ENCODE measurements around the gene CRABP2.

The CRABP2 gene

DNA sequence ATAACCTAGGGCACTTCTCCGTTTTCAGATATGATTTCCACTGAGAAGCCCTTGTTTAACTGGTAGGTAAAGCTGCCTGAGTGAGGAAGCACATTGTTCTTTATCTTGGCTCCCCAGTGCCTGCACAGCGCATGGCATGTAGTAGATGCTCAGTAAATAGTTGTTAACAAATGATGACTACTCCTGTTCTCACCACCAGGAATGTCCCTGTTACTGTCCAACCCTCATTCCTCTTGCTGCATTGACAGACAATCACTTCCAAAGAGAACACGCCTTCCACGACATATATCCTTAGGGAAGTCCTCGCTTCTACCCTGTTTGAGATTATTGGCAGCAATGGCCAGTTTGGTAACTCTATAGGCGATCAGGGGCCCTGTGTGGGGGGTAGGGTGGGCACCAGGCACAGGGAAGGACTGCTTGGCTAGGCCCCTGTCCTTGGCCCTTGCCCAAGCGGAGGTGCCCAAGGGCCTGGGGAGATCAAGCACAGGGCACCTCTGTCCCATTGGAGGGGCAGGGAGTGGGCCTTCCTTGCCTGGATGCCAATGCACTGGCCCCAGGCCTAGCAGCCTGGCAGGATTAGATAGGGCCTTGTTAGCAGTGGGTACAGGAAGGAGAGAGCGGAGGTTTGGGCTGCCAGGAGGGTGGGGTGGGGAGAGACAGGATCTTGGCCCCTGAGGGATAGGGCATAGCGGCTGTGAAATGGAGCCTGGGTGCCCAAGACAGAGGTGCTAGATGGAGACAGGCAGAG lies 38.3 kb downstream of the CRABP2 start:
- no peak for DNase-seq

DNA sequence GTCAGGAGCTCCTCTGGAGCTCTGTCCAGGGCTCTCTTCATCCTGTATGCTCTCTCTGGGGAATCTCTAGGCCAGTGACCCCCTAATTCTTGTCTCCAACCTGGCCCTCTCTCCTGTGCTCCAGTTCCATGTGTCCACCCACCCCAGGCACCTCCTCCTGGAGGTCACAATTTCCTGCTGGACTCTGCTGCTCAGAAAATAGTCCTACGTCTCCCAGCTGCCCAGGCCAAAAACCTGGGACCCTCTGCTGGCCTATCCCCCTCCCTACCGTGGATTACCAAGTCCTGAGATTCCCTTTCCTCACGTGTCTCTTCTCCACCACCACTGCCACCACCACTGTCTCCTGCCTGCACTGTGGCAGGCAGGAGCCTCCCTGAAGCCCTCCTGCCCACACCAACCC lies 39.8 kb downstream of the CRABP2 start:
- DNase-seq = no peak

DNA sequence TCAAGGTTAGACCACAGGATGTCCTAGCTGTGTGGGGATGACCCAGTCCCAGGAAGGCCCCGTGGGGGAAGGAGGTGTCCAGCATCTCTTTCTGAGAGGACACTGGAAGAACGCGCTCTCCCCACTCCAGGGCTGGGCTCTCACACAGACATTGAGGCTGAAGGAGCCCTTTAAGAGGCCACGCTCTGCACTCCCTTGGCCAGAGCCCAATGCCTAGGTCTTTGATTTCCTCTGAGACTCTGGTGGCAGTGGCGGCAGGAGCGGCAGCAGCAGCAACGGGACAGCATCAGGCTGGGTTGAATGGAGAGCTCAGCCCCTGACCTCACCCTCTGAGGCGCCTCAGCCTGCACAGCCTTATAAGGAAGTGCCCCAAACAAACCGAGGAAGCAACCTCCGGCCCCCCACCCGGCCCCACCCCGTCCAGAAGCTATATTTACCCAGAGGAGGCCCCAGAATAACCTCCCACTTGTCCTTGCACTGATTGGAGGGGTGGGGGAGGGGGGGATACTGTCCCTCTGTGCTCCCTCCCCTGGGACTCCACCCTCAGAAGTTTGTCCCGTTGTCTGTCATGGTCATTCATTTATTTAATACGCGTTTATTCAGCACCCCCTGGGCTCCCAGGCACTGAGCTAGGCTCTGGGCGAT lies 40.5 kb downstream of the CRABP2 start:
- DNase-seq = peak; percentile 47

DNA sequence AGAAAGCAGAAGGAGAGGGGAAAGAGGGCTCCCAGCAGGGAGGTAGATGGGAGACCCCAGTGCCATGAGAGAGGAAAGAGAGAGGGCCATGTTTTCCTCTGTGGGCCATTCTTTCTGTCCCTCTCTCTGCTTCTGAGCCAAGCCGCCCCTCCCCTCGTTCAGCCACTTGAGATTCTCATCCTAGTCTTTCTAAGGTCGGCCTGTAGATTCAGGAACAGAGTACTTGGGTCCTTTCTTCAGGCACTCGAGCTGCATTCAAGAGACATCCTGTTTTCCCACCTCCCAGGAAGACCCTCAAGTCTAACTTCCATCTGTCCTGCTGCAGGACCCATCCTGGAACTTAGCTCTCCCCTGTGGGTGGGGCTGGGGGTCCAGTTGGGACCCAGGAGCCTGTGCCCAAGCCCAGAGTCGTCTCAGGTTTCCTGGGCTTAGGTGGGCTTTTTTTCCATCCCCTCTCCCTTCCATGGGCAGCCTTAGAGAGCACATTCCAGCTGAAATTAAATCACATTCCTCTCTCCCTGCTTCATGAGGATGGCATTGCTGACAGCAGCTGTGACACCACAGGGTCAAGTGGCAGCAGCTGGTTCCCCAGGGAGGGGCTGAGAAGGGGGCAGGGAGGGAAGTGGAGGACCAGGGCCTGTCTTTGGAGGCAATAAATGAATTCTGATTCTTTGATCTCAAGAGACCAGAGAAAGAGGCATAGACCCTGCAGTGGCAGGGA lies 41.2 kb downstream of the CRABP2 start:
- DNase-seq = no peak

DNA sequence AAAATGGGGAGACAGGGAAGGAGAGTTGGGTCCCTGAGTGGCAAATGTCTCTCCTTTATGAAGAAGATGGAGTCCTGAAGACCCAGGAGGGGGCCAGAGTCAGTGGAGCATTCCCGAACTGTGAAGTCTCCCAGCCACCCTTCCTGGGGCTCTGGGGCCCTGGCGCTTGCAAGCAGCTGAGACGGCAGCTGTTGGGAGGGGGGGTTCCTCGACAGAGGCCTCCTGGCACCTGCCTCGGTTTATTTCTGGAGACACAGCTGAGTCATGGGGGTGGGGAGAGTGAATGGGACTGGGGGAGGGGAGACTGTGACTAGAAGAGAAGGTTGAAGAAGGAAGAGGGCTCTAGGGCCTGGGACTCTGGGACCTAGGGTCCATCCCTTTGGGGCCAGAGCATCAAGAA lies 42.2 kb downstream of the CRABP2 start:
- no peak for DNase-seq

DNA sequence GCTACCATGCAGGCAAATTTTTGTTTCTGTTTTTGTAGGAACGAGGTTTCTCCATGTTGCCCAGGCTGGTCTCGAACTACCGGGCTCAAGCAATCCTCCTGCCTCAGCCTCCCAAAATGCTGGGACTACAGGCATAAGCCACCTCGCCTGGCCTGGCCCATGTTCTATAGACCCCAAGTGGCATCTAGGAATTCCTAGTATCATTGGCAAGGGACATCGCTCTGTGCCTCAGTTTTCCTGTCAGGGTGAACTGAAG lies 42.7 kb downstream of the CRABP2 start:
- DNase-seq = no peak

DNA sequence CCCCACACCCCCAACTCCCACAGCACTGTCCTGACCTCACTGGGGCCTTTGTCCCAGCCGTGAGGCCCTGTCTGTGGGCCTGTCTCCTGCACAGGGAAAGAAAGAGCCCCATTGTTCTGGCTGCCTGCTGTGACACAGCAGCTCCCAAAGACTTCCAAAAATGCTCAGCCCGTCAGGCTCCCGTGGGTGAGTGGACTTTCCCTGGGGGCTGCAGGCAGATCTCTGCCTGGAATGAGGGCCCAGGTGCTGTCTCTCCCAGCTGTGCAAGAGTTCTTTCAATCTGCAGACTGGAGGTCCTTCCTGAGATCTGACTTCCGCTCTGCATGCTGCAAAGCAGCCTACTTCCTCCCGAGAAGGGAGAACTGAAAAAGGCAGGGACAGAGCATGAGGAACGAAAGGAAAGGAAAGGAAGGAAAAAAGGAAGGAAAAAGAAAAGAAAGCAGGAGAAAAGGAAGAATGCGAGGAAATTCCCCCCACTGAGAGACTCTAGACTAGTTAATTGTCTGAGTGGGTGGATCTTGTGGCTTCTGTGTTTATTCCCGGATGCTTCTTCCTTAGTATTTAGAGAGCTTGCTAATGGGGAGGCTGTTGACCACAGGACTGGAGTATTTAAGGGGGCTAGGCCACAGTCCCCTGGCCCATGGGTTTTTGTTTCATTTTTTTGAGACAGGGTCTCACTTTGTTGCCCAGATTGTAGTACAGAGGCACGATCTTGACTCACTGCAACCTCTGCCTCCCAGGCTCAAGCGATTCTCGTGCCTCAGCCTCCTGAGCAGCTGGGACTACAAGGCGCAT lies 43.2 kb downstream of the CRABP2 start:
- peak; percentile 73 for DNase-seq

DNA sequence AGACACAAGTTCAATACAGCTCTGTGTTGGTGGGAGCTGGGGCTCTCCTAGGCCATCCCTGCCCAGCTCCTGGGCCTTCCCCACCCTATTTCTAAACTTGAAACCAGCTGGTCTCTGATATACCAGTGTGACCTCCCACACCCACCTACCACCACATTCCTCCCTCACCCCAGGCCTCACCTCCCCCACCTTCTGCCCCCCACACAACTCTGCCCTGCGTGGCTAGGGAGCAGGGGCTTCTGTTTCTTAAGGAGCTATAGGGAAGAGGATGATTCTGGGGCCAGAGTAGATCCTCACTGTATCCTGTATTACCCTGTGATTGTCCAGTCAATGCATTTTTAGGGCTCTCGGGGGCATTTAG lies 44.7 kb downstream of the CRABP2 start:
- no peak for DNase-seq

DNA sequence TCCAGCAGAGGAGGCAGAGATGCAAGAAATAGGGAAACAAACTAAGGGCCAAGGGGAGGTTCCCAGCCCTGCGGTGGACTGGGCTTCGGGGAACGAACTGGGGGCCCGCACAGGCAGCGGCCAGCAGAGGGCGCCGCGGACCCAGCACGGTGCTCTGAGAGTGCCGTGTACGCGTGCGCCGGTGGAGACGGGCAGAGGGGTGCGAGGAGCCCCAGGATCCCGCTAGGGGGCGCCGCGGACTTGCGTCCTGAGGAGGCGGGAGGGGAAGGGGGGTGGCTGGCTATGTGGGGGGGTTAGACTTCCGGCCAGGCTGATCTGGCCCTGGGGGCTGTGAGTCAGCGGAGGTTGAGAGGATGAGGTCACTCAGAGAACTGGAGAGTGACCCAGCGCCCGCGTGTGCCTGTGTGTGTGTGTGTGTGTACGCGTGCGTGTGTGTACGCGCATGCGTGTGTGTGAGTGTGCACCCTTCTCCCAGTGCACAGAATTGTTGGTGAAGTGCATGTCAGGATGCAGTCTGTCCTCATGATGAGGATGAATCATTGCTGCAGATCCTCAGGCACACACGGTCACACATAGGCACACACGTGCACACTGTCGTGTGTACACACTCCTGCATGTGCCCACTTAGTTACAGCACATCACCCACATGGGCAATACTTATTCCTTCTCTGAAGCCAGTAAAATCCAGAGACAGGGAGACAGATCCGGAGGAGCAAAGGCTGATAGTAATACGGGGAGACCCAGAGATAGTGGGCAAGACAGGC lies 45.2 kb downstream of the CRABP2 start:
- DNase-seq = peak; percentile 95

DNA sequence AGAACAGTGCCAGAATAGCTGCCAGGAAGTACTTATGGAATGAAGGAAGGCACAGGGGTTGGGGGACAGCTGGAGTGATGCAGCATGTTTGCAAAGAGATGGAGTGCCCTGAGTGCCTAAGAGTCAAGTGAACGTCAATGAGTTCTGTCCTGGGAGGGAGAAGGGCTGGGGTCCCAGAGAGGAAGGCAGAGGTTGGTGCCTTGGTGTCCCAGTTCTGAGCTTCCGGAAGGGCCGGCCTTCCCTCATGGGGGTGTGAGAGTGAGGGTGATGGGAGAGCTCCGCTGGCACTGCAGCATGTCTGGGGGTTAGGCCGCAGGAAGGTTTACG lies 45.8 kb downstream of the CRABP2 start:
- no peak for DNase-seq

DNA sequence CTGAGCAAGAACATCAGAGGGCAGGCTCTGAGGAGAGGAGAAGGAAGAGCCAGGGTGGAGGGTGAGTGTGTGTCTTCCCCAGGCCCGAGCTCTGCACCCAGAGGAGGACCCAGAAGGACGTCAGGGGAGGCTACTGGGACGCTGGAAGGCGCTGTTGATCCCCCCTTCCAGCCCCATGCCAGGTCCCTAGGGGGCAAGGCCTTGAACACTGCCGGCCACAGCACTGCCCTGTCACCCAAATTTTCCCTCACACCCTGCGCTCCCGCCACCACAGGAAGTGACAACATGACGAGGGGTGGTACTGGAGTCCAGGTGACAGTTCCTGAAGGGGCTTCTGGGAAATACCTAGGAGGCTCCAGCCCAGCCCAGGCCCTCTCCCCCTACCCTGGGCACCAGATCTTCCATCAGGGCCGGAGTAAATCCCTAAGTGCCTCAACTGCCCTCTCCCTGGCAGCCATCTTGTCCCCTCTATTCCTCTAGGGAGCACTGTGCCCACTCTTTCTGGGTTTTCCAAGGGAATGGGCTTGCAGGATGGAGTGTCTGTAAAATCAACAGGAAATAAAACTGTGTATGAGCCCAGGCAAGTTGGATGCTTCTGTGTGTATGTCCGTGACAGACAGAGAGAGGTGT lies 46.3 kb downstream of the CRABP2 start:
- DNase-seq = no peak

DNA sequence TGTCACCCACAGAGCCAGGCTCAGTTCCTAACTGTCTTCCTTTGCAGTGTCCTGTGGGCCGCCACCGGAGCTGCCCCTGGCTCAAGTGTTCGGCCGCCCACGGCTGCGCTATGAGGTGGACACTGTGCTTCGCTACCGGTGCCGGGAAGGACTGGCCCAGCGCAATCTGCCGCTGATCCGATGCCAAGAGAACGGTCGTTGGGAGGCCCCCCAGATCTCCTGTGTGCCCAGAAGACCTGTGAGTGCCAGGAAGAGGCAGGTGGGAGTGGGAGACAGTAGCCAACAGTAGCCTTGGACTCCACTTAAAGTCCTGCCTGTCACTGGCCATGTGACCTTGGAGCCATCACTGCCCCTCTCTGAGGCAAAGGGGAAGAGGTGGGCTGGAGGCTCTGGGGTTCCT lies 46.9 kb downstream of the CRABP2 start:
- no peak for DNase-seq

DNA sequence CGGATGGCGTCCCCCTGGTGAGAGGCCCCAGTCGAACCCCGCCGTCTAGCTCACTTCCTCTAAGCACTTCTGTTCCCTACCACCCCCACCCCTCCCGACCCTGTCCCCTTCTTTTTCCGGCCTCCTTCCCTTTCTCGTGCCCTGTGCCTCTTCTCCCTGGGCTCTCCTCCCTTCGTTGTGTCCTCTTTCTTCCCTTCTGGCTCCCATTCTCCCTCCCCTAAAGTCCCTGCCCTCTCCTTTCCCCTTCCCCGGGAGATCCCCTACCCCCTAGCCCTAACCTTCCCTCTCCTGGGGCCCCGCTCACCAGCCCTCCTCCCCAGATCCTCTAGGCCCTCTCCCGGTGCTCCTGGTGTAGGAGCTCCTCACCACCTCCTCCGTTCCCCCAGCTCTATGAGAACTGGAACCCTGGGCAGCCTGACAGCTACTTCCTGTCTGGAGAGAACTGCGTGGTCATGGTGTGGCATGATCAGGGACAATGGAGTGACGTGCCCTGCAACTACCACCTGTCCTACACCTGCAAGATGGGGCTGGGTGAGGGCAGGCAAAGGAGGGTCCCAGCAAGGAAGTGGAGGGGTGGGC lies 47.6 kb downstream of the CRABP2 start:
- peak; percentile 29 for DNase-seq

DNA sequence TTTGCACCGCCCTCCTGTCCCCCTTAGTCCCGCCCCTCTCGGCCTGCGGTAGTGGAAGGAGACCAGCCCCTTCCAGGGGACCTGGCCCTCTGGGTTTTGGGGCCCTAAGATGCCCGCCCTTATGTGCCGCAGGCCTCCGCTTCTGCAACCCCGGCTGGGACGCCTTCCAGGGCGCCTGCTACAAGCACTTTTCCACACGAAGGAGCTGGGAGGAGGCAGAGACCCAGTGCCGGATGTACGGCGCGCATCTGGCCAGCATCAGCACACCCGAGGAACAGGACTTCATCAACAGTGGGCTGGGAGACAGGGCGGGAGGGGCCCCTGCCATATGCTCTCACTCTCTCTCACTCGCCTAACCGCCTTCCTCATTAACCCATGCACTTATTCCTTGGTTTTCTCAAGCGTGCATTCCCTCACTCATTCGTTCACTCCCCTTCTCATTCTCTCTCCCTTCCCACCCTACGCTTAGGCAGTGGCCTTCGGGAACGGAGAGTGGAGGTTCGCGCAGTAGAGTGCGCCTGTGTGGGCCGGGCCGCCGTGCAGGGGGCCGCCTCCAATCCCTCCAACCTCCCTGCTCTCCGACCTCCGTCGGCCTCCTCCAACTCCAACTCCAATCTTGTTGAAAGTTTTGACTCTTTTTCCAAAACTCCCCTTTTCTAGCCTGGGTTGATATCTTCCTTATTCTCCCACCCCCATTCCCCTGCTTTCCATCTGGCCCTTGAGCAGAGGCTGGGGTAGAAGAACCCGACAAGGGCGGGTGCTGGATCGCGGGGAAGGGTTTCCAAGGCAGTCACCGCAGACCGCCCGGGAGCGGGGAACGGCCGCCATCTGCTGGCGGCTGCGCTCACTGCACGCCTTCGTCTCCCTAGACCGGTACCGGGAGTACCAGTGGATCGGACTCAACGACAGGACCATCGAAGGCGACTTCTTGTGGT lies 48.3 kb downstream of the CRABP2 start:
- DNase-seq = peak; percentile 56

DNA sequence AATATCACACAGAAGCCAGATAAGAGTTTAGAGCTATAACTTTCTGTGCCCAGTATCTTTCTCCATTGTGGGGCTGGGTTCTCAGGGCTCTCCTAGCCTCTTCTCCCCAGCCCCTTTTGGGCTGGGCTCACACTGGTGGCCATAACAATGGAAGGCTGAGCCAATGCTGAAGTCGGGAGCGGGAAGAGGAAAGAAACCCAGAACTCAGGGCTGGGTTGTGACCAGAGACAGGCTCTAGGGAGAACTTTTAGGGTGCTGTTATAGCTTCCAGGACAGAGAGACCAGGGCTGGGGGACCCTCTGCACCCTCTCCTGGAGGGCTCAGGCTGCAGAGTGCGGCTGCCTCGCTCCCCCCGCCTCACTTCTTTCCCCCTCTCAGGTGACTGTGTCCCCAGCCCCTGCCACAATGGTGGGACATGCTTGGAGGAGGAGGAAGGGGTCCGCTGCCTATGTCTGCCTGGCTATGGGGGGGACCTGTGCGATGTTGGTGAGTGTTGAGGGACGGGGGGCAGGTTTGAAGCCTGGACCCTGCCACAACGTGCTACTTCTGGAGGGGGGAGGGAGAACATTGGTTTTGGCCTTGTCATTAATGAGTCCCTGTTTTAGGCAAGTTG lies 49.4 kb downstream of the CRABP2 start:
- DNase-seq = no peak

DNA sequence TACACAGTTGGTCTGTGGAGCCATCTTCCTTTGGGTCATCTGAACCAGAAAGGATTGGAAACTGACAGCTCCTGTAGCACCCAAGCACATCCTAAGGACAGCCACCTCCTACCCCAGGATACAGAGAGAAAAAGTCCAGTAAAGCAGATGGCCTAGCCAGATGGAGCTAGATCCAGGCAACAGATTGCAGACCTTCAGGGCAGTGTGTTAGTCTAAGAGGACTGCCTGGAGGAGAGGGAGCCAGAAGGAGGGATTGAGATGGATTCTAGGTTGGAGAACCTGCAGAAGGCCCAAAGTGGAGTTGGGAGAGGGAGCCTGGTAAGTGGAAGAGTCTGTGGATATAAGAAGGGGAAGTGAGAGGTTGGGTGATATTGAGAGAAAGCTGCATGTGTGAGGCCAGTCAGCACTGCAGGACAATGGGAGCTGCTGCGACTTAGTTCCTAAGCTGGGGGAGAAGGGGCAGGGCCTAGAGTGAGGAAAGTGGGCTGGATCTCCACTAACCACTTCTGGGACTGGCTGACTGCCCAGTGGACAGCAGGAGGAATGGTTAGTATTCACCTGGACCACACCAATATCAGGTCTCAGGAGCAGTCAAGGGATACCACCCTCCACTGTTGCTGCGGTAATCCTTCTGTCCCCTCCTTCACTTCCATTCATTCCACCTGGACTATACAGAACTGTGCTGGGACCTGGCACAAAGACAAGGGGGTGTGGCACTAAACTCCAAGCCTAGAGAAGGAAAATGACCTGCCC lies 50.1 kb downstream of the CRABP2 start:
- DNase-seq = no peak

DNA sequence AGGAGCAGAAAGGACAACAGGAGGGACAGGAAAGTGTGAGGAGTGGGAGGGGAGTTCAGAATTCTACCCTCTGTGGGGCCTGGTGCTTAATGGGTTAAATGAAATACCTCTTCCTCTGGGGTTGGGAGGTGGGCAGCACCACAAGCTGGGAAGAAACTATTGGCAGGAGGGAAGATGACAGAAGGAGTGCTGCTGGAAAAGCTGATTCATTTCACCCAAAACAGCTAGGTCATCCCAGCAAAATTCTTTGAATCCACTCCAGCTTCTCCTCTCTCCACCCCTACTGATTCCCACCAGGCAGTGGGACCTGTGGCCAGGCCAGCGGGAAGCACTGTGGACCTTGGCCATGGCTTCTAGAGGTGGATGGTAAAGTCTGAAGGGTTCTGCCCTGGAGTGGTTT lies 50.7 kb downstream of the CRABP2 start:
- no peak for DNase-seq

DNA sequence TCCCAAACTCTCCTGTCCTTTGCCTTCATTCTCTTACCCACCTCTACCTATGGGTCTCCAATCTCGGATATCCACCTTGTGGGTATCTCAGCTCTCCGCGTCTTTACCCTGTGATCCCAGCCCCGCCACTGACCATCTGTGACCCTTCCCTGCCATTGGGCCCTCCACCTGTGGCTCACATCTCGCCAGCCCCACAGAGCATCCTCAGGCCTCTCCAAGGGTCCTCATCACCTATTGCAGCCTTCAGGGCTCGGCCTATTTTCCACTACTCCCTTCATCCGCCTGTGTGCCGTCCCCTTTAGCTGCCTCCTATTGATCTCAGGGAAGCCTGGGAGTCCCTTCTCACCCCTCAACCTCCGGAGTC lies 52.4 kb downstream of the CRABP2 start:
- DNase-seq = no peak

DNA sequence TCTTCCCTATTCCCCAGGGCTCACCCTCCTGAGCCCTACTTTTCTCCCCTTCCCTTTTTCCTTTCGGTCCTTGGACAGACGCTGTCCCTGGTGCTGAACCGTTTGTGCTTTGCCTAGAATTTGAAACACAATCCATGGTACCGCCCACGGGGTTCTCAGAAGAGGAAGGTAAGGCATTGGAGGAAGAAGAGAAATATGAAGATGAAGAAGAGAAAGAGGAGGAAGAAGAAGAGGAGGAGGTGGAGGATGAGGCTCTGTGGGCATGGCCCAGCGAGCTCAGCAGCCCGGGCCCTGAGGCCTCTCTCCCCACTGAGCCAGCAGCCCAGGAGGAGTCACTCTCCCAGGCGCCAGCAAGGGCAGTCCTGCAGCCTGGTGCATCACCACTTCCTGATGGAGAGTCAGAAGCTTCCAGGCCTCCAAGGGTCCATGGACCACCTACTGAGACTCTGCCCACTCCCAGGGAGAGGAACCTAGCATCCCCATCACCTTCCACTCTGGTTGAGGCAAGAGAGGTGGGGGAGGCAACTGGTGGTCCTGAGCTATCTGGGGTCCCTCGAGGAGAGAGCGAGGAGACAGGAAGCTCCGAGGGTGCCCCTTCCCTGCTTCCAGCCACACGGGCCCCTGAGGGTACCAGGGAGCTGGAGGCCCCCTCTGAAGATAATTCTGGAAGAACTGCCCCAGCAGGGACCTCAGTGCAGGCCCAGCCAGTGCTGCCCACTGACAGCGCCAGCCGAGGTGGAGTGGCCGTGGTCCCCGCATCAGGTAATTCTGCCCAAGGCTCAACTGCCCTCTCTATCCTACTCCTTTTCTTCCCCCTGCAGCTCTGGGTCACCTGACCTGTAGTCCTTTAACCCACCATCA lies 53.0 kb downstream of the CRABP2 start:
- peak; percentile 58 for DNase-seq
